Mammary epithelial cell (primary cell): ENCODE results near the gene GALNT13.

Source experiments
- EZH2 ChIP-seq: IDR thresholded peaks from 2 replicates; pipeline ENCODE4 v1.6.1; 2012; ENCODE audit warnings: low read length, inconsistent platforms, borderline replicate concordance
- TF ChIP-seq, protein P1 (sequence below), 2 donors: IDR thresholded peaks in 1 of 2; conservative IDR thresholded peaks in 1 of 2; 2 replicates each; pipeline ENCODE4 v1.5.1; 2011 to 2012; ENCODE audit warnings: inconsistent platforms in 2 of 2, low read length in 2 of 2, mild to moderate bottlenecking in 2 of 2, control low read depth in 1 of 2, low read depth in 1 of 2; ENCODE audit not compliant: insufficient read depth in 1 of 2; ENCODE audit errors: extremely low read depth in 1 of 2

DNA sequence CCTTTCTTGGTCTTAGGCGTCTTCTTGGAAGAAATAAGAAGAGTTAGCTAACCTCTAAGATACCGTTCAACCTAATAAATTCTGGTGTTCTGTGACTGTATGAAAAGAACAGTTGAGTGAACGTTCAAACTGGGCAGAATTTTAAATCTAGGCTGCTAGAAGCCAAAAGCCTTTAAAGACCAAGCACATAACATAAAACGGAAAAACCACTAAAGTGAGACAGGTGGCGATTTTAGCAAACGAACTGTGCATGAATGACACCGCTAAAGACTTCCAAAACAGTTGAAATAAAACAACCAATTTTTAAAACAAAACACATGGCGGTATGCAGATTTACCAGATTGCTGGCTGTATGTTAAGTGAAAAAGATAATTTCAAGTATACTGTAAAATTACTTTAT, 73.1 kb downstream of the GALNT13 start:
- TF ChIP-seq, protein P1, sequence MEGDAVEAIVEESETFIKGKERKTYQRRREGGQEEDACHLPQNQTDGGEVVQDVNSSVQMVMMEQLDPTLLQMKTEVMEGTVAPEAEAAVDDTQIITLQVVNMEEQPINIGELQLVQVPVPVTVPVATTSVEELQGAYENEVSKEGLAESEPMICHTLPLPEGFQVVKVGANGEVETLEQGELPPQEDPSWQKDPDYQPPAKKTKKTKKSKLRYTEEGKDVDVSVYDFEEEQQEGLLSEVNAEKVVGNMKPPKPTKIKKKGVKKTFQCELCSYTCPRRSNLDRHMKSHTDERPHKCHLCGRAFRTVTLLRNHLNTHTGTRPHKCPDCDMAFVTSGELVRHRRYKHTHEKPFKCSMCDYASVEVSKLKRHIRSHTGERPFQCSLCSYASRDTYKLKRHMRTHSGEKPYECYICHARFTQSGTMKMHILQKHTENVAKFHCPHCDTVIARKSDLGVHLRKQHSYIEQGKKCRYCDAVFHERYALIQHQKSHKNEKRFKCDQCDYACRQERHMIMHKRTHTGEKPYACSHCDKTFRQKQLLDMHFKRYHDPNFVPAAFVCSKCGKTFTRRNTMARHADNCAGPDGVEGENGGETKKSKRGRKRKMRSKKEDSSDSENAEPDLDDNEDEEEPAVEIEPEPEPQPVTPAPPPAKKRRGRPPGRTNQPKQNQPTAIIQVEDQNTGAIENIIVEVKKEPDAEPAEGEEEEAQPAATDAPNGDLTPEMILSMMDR (conservative IDR thresholded peaks at IDR 0.05 in 1 of 2, IDR thresholded peaks at IDR 0.05 in 1 of 2; ENCODE audit: extremely low read depth in 1 of 2, insufficient read depth in 1 of 2, low read depth in 1 of 2, low read length in 2 of 2), result no peak
- TF ChIP-seq EZH2, result no peak
